Measurements from ENCODE around the gene MON1B.
"Not testable (repeated sequence)": the region's sequence is repeated elsewhere in the genome, so short reads cannot be mapped to it uniquely, and the experiment has no call there.

MON1B gene

GRCh38 chr16:77199211-77199610 is 8.2 kb downstream of the MON1B start, which contains the start of gene SYCE1L:
Gene SYCE1L, plus strand, starts transcription at chr16:77199408. Its CDS starts 44 bp downstream, at chr16:77199452.
- DNase-seq = no peak

GRCh38 chr16:77206533-77206932 is 15.5 kb downstream of the MON1B start:
- DNase-seq = no peak

GRCh38 chr16:77207030-77207429 is 16.0 kb downstream of the MON1B start:
- DNase-seq = no peak

GRCh38 chr16:77208382-77208781 is 17.4 kb downstream of the MON1B start:
- DNase-seq = no peak

GRCh38 chr16:77211880-77212740 is 21.1 kb downstream of the MON1B start:
- DNase-seq = peak; percentile 67

GRCh38 chr16:77212741-77213541 is 22.0 kb downstream of the MON1B start:
- DNase-seq = peak; percentile 59

- no peak for DNase-seq
Measured at GRCh38 chr16:77213542-77214106, 22.6 kb downstream of the MON1B start.

- no peak for DNase-seq
Measured at GRCh38 chr16:77214411-77215138, 23.6 kb downstream of the MON1B start.

GRCh38 chr16:77219437-77219836 is 28.4 kb downstream of the MON1B start:
- no peak for DNase-seq

GRCh38 chr16:77220427-77220826 is 29.4 kb downstream of the MON1B start:
- DNase-seq = no peak

GRCh38 chr16:77221482-77221881 is 30.5 kb downstream of the MON1B start:
- no peak for DNase-seq

- DNase-seq = peak; percentile 9
Measured at GRCh38 chr16:77223184-77223583, 32.2 kb downstream of the MON1B start.

- DNase-seq = no peak
Measured at GRCh38 chr16:77225182-77225581, 34.2 kb downstream of the MON1B start.

GRCh38 chr16:77227745-77228144 is 36.8 kb downstream of the MON1B start:
- DNase-seq = no peak

GRCh38 chr16:77231047-77231446 is 40.1 kb downstream of the MON1B start:
- no peak for DNase-seq

- DNase-seq = no peak
Measured at GRCh38 chr16:77233799-77234519, 43.0 kb downstream of the MON1B start.

- no peak for DNase-seq
Measured at GRCh38 chr16:77234611-77235010, 43.6 kb downstream of the MON1B start.

- DNase-seq = peak; percentile 88
Measured at GRCh38 chr16:77236063-77236511, 45.1 kb downstream of the MON1B start.

- no peak for DNase-seq
Measured at GRCh38 chr16:77238593-77238992, 47.6 kb downstream of the MON1B start.

GRCh38 chr16:77242471-77242870 is 51.5 kb downstream of the MON1B start:
- not testable (repeated sequence) for DNase-seq

- DNase-seq = no peak
Measured at GRCh38 chr16:77246150-77246549, 55.2 kb downstream of the MON1B start.

- DNase-seq = no peak
Measured at GRCh38 chr16:77250400-77250799, 59.4 kb downstream of the MON1B start.
